CD1c-positive myeloid dendritic cell (primary cell): ENCODE measurements around the gene IL6R.

Experiments used
- DNase-seq: peaks from one replicate; pipeline ENCODE4 v3.0.0-alpha.2; 2016; ENCODE audit errors: extremely low spot score

Gene IL6R

GRCh38 chr1:154427173-154428139 lies 22.3 kb downstream of the IL6R start:
- no peak for DNase-seq

GRCh38 chr1:154429118-154429517 lies 24.0 kb downstream of the IL6R start:
- DNase-seq = no peak

GRCh38 chr1:154429841-154430611 lies 24.9 kb downstream of the IL6R start:
- no peak for DNase-seq

- no peak for DNase-seq
These were observed 25.8 kb downstream of the IL6R start for GRCh38 chr1:154430903-154431302.

- peak; percentile 84 for DNase-seq
These were observed 26.6 kb downstream of the IL6R start for GRCh38 chr1:154431586-154432373.

GRCh38 chr1:154433161-154433764 lies 28.1 kb downstream of the IL6R start:
- no peak for DNase-seq

- DNase-seq = no peak
These were observed 29.4 kb downstream of the IL6R start for GRCh38 chr1:154434346-154435085.

- DNase-seq = no peak
These were observed 30.6 kb downstream of the IL6R start for GRCh38 chr1:154435599-154436200.

- DNase-seq = no peak
These were observed 31.3 kb downstream of the IL6R start for GRCh38 chr1:154436433-154436832.

- DNase-seq = peak; percentile 65
These were observed 35.1 kb downstream of the IL6R start for GRCh38 chr1:154440036-154440804.

- DNase-seq = no peak
These were observed 36.2 kb downstream of the IL6R start for GRCh38 chr1:154441241-154441888.

- DNase-seq = peak; percentile 46
These were observed 37.0 kb downstream of the IL6R start for GRCh38 chr1:154442006-154442740.

- DNase-seq = no peak
These were observed 38.3 kb downstream of the IL6R start for GRCh38 chr1:154443274-154444013.

GRCh38 chr1:154445040-154445472 lies 39.9 kb downstream of the IL6R start:
- no peak for DNase-seq

GRCh38 chr1:154446292-154446691 lies 41.1 kb downstream of the IL6R start:
- DNase-seq = no peak

GRCh38 chr1:154446789-154447188 lies 41.6 kb downstream of the IL6R start:
- DNase-seq = no peak

GRCh38 chr1:154448331-154448811 lies 43.2 kb downstream of the IL6R start:
- no peak for DNase-seq
